Gastrocnemius medialis (tissue), 4 donors: ENCODE results near the gene MCCC2. TPM values are rescaled to one million over a fixed set of nuclear protein-coding genes. Genes with fewer than 3 reads are reported as not detected.

ENCODE experiments used
- ATAC-seq, 2 donors: fragments of 150-250 bp; one replicate each; pipeline ENCODE4 v1.9.1; 2016
- DNase-seq, 2 donors: peaks; one replicate each; pipeline ENCODE4 v3.0.0-alpha.2; 2019
- H3K27ac ChIP-seq, 4 donors: fragments of 200-600 bp; sonication (generic); 1 replicate in 1 of 4; 2 replicates in 3 of 4; pipeline ENCODE4 v1.5.1; 2016 to 2018; ENCODE audit warnings: mild to moderate bottlenecking in 2 of 4, moderate library complexity in 1 of 4
- H3K27me3 ChIP-seq, 3 donors: fragments of 200-600 bp; sonication (generic) in 2 of 3; 1 replicate in 1 of 3; 2 replicates in 2 of 3; pipeline versions ENCODE4 v1.5.1 to v1.6.0; 2016 to 2019; ENCODE audit warnings: mild to moderate bottlenecking in 1 of 3, moderate library complexity in 1 of 3
- H3K36me3 ChIP-seq, 2 donors: fragments of 200-600 bp; sonication (generic) in 1 of 2; one replicate each; pipeline ENCODE4 v1.5.1; 2017 to 2018
- H3K4me1 ChIP-seq, 2 donors: fragments of 200-600 bp; sonication (generic) in 1 of 2; one replicate each; pipeline ENCODE4 v1.5.1; 2016 to 2017; ENCODE audit warnings: mild to moderate bottlenecking in 2 of 2
- H3K4me3 ChIP-seq, 4 donors: fragments of 200-600 bp; sonication (generic) in 3 of 4; 1 replicate in 1 of 4; 2 replicates in 3 of 4; pipeline ENCODE4 v1.5.1; 2016 to 2019; ENCODE audit warnings: mild to moderate bottlenecking in 2 of 4
- H3K9me3 ChIP-seq, 3 donors: fragments of 200-600 bp; sonication (generic) in 2 of 3; 1 replicate in 1 of 3; 2 replicates in 2 of 3; pipeline ENCODE4 v1.5.1; 2016 to 2019
- CTCF ChIP-seq, 5 experiments: fragments of 450-650 bp in 3 of 5; fragments of 200-600 bp in 2 of 5; sonication (generic) in 2 of 5; IDR thresholded peaks in 4 of 5; conservative IDR thresholded peaks in 1 of 5; 1 replicate in 4 of 5; 2 replicates in 1 of 5; pipeline ENCODE4 v1.5.1; 2016 to 2019; ENCODE audit warnings: antibody characterized with exemption in 5 of 5, mild to moderate bottlenecking in 3 of 5, moderate library complexity in 3 of 5
- POLR2A ChIP-seq, 2 donors: fragments of 450-650 bp; IDR thresholded peaks; one replicate each; pipeline ENCODE4 v1.6.1; 2017; ENCODE audit warnings: antibody characterized with exemption in 2 of 2, mild to moderate bottlenecking in 2 of 2, moderate library complexity in 2 of 2
- in situ Hi-C, 4 donors: fragments of 200-750 bp; cut with MboI; loops; one replicate each; pipeline versions ENCODE4 v1.15.0 to v1.8.0; 2017; ENCODE audit warnings: low sequenced_read_pairs in 4 of 4
- intact Hi-C: fragments of 100-400 bp; cut with DNase I; formaldehyde crosslinking; loops from one replicate; pipeline ENCODE4 v1.15.1; 2023; ENCODE audit warnings: low total_unique reads
- total RNA-seq, 4 donors: library from RNA; depleted of rRNA; stranded (reverse); fragments of >200 nt; gene quantifications; one replicate each; pipeline versions ENCODE4 v1.1.0 to v1.2.3, GENCODE V29; 2016

The MCCC2 gene
- total RNA-seq, 4 donors from 2014 or later: 41.4 to 51.4 (median 46.9) TPM

GRCh38 chr5:71693828-71694427 lies 106.8 kb downstream of the MCCC2 start:
- intact Hi-C loops: no loop called here
- in situ Hi-C loops: no loop called here
- Histone ChIP-seq H3K9me3 (no peaks in the 10 kb centered on the region), H3K27ac (no peak overlapping the region), H3K27me3 (no peaks in the 10 kb centered on the region), H3K4me1 (no peaks in the 10 kb centered on the region), H3K36me3 (no peaks in the 10 kb centered on the region), H3K4me3 (no peak overlapping the region)
- ATAC-seq (no peak), DNase-seq (no peak)
- TF ChIP-seq POLR2A (IDR thresholded peaks at IDR 0.05): no peak
- no peak for TF ChIP-seq CTCF (IDR thresholded peaks at IDR 0.05 in 4 of 5, conservative IDR thresholded peaks at IDR 0.05 in 1 of 5)

- intact Hi-C loops (no loop called here), in situ Hi-C loops (no loop called here)
- Histone ChIP-seq H3K27ac (no peak overlapping the region), H3K4me1 (no peaks in the 10 kb centered on the region), H3K4me3 (no peak overlapping the region), H3K36me3 (no peaks in the 10 kb centered on the region), H3K9me3 (no peaks in the 10 kb centered on the region), H3K27me3 (no peaks in the 10 kb centered on the region)
- DNase-seq (no peak), ATAC-seq (no peak)
- TF ChIP-seq CTCF (IDR thresholded peaks at IDR 0.05 in 4 of 5, conservative IDR thresholded peaks at IDR 0.05 in 1 of 5): no peak
- TF ChIP-seq POLR2A (IDR thresholded peaks at IDR 0.05): no peak
These were observed 107.9 kb downstream of the MCCC2 start for GRCh38 chr5:71695071-71695470.

- TF ChIP-seq CTCF (IDR thresholded peaks at IDR 0.05 in 4 of 5, conservative IDR thresholded peaks at IDR 0.05 in 1 of 5) (no peak), POLR2A (IDR thresholded peaks at IDR 0.05) (no peak)
- Histone ChIP-seq H3K27me3 (no peaks in the 10 kb centered on the region), H3K9me3 (no peaks in the 10 kb centered on the region), H3K4me3 (no peak overlapping the region), H3K27ac (no peak overlapping the region), H3K36me3 (no peaks in the 10 kb centered on the region), H3K4me1 (no peaks in the 10 kb centered on the region)
- no peak for DNase-seq
- ATAC-seq: no peak
- intact Hi-C loops: no loop called here
- in situ Hi-C loops: no loop called here
These were observed 108.5 kb downstream of the MCCC2 start for GRCh38 chr5:71695595-71695994.

GRCh38 chr5:71697967-71698366 lies 110.8 kb downstream of the MCCC2 start:
- intact Hi-C loops: no loop called here
- ATAC-seq: no peak

More at GRCh38 chr5:71697967-71698366, 110.8 kb downstream of the MCCC2 start:
- Histone ChIP-seq H3K27me3 (no peaks in the 10 kb centered on the region), H3K36me3 (no peaks in the 10 kb centered on the region), H3K27ac (no peak overlapping the region), H3K4me1 (no peaks in the 10 kb centered on the region), H3K4me3 (no peak overlapping the region), H3K9me3 (no peaks in the 10 kb centered on the region)
- in situ Hi-C loops: no loop called here
- TF ChIP-seq CTCF (IDR thresholded peaks at IDR 0.05 in 4 of 5, conservative IDR thresholded peaks at IDR 0.05 in 1 of 5) (peak in 1 of 5 experiments; percentile 28), POLR2A (IDR thresholded peaks at IDR 0.05) (no peak)
- DNase-seq: no peak
